Calu3 (cell line): Measurements from ENCODE around the gene RNF8. TPM values are rescaled to one million over a fixed set of nuclear protein-coding genes. Genes with fewer than 3 reads are reported as not detected.

Experiments used
- BruUV-seq: library from RNA; stranded (reverse); fragments of 400-500 nt; replicated peaks from 2 replicates; lab custom pipeline; 2021; lab: Mats Ljungman, UMichigan
- CTCF ChIA-PET: fragments of 300-600 bp; sonication (Branson Sonifier 250); formaldehyde crosslinking; loops from one replicate; lab custom pipeline; 2022; ENCODE audit warnings: antibody characterized with exemption; lab: Charles Lee
- DNase-seq: peaks from one replicate; pipeline ENCODE4 v3.0.0; 2022
- H3K27ac Mint-ChIP-seq: one replicate; pipeline ENCODE4 v1.8.0; 2022; ENCODE audit warnings: mixed read lengths; ENCODE audit not compliant: unreplicated experiment
- H3K27me3 Mint-ChIP-seq: one replicate; pipeline ENCODE4 v1.8.0; 2022; ENCODE audit warnings: mixed read lengths; ENCODE audit not compliant: unreplicated experiment
- H3K36me3 Mint-ChIP-seq: one replicate; pipeline ENCODE4 v1.8.0; 2022; ENCODE audit warnings: mild to moderate bottlenecking, moderate library complexity, mixed read lengths; ENCODE audit not compliant: insufficient read depth, unreplicated experiment
- H3K4me1 Mint-ChIP-seq: one replicate; pipeline ENCODE4 v1.8.0; 2022; ENCODE audit warnings: mild to moderate bottlenecking, low read depth, mixed read lengths; ENCODE audit not compliant: unreplicated experiment
- H3K4me3 Mint-ChIP-seq: one replicate; pipeline ENCODE4 v1.8.0; 2022; ENCODE audit warnings: mild to moderate bottlenecking, low read depth, moderate library complexity, mixed read lengths; ENCODE audit not compliant: unreplicated experiment
- H3K9me3 Mint-ChIP-seq: one replicate; pipeline ENCODE4 v1.8.0; 2022; ENCODE audit warnings: low read depth, mixed read lengths; ENCODE audit not compliant: unreplicated experiment
- intact Hi-C: fragments of 100-400 bp; cut with micrococcal nuclease; formaldehyde crosslinking; loops from one replicate; pipeline ENCODE4 v1.10.0; 2022; ENCODE audit not compliant: unreplicated experiment
- total RNA-seq: library from RNA; stranded (reverse); gene quantifications from 2 replicates; pipeline ENCODE4 v1.2.3, GENCODE V29; 2022
- TF ChIP-seq, protein P1 (sequence below): fragments of 200-600 bp; IDR thresholded peaks from one replicate; pipeline ENCODE4 v1.8.0; 2022; ENCODE audit warnings: antibody characterized with exemption; ENCODE audit not compliant: unreplicated experiment

The RNF8 gene
- total RNA-seq, 1 experiment from 2014 or later: 17.1 TPM

DNA sequence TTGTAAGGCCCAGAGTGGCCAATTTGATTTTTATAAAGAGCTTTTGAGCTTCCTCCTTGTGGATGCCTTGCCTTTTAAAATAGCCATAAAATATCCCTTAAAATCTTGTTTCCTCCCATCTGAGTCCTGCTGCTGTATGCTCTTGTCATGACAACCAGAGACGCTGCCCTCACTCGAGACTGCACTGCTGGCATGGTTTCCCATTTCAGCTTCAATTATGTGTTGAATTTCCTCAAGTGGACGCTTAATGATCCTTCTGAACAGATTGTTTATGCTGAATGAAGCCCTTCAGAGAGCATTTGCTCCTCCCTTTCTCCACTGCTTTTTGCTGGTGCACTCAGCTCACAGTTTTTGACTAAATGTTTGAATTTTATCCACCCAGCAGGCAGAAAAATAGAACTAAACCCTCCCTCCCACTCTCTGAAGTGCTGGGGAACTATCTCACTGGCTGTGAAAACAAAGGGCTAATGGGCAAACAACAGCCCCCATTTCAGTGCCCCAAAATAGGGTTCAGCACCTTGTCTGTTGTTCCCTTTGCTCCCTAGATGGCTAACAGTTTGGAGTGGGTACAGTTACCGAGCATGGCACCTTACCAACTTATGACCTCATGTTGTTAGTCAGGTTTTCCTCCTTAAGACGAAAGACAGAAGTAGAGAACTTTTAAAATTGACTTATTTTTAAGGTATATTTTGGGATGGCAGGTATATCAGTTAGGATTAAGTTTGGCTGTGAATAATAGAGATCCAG, 45.5 kb upstream of the RNF8 start:
- peak overlapping the region; percentile 17 for H3K27ac Mint-ChIP-seq
- H3K9me3 Mint-ChIP-seq: no peaks in the 10 kb centered on the region
- no TSS peak for BruUV-seq
- H3K36me3 Mint-ChIP-seq: peaks cover 8% of the 10 kb centered on the region
- DNase-seq: no peak
- no peaks in the 10 kb centered on the region for H3K27me3 Mint-ChIP-seq
- intact Hi-C loops: no loop called here
- CTCF ChIA-PET: interaction anchor here (0.6 kb wide), 1 partner anchor 164 kb away, joined by 3 read pairs; no protein-coding TSS in a partner anchor
- H3K4me3 Mint-ChIP-seq: no peak overlapping the region
- no peaks in the 10 kb centered on the region for H3K4me1 Mint-ChIP-seq
- TF ChIP-seq, protein P1, sequence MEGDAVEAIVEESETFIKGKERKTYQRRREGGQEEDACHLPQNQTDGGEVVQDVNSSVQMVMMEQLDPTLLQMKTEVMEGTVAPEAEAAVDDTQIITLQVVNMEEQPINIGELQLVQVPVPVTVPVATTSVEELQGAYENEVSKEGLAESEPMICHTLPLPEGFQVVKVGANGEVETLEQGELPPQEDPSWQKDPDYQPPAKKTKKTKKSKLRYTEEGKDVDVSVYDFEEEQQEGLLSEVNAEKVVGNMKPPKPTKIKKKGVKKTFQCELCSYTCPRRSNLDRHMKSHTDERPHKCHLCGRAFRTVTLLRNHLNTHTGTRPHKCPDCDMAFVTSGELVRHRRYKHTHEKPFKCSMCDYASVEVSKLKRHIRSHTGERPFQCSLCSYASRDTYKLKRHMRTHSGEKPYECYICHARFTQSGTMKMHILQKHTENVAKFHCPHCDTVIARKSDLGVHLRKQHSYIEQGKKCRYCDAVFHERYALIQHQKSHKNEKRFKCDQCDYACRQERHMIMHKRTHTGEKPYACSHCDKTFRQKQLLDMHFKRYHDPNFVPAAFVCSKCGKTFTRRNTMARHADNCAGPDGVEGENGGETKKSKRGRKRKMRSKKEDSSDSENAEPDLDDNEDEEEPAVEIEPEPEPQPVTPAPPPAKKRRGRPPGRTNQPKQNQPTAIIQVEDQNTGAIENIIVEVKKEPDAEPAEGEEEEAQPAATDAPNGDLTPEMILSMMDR: no peak

DNA sequence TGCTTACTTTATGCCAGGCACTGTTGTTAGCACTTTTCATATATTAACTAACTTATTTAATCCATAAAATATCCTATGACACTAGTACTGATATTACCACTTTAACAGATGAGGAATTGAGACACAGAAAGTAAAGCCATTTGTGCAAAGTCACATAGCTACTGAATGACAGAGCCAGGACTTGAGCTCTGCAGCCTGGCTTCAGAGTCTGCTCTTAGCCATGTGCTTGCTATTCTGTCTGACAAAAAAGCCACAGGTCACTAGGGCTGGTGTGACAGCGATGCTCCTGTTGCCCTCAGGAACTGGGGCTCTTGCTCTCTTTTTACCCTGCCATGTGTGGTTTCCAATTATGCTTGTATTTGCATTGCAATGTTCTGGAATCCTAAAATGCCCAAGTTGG, 44.7 kb upstream of the RNF8 start:
- intact Hi-C loops: no loop called here
- TF ChIP-seq, protein P1: no peak
- CTCF ChIA-PET: interaction anchor here (2.3 kb wide), 1 partner anchor 9 kb away, joined by 10 read pairs; no protein-coding TSS in a partner anchor
- H3K27ac Mint-ChIP-seq: no peak overlapping the region
- H3K4me3 Mint-ChIP-seq: no peak overlapping the region
- peaks cover 13% of the 10 kb centered on the region for H3K36me3 Mint-ChIP-seq
- BruUV-seq: no TSS peak
- H3K27me3 Mint-ChIP-seq: no peaks in the 10 kb centered on the region
- H3K4me1 Mint-ChIP-seq: no peaks in the 10 kb centered on the region
- no peak for DNase-seq
- no peaks in the 10 kb centered on the region for H3K9me3 Mint-ChIP-seq

DNA sequence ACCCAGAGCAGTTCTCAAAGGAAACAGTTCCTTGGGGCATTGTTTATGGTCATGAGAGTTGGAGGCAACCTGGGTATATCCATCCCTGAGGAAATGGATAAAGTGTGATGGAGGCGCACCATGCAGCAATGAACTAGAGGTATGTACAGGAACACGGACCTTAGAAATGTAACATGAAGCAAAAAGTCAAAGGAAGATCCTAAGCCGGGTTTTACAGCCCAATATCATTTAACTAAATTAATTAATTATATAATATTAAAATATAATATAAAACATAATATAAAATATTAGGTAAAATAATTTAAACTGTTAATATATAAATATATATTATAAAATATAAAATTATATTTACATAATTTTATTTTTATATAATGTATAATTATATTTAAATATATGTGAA, 44.1 kb upstream of the RNF8 start:
- Mint-ChIP-seq H3K4me3 (no peak overlapping the region), H3K9me3 (no peaks in the 10 kb centered on the region), H3K36me3 (peaks cover 16% of the 10 kb centered on the region), H3K27ac (no peak overlapping the region), H3K27me3 (no peaks in the 10 kb centered on the region), H3K4me1 (peaks cover 3% of the 10 kb centered on the region)
- intact Hi-C loops: no loop called here
- TF ChIP-seq, protein P1: no peak
- no peak for DNase-seq
- CTCF ChIA-PET: interaction anchor here (2.3 kb wide), 1 partner anchor 10 kb away, joined by 10 read pairs; no protein-coding TSS in a partner anchor
- BruUV-seq: no TSS peak

DNA sequence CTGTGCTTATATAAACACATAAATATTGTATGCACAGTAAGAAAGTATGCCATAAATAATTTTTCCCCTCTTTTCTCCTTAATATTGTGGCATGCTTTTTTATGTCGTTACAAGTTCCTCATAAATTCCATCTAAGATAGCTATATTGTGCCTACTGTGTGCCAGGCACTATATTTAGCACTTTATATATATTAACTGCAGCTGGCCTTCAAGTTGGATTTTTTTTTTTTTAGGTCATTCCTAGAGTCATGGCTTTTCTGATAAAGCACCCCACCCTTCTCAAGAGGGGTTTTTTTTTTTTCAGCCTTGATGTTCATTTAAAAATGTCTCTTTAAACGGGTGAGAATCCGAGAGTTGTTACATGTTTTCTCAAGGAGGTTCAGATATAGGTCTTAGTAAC, 42.8 kb upstream of the RNF8 start:
- intact Hi-C loops: no loop called here
- H3K4me1 Mint-ChIP-seq: peaks cover 7% of the 10 kb centered on the region
- H3K9me3 Mint-ChIP-seq: no peaks in the 10 kb centered on the region
- no TSS peak for BruUV-seq
- peaks cover 19% of the 10 kb centered on the region for H3K36me3 Mint-ChIP-seq
- no peak overlapping the region for H3K27ac Mint-ChIP-seq
- no peaks in the 10 kb centered on the region for H3K27me3 Mint-ChIP-seq
- no peak overlapping the region for H3K4me3 Mint-ChIP-seq
- no peak for DNase-seq
- CTCF ChIA-PET: interaction anchor here (0.6 to 2.3 kb wide), 2 partner anchors 11 to 15 kb away, joined by 4 to 10 read pairs; no protein-coding TSS in a partner anchor
- TF ChIP-seq, protein P1: no peak
